Loucy (cell line): ENCODE data around the gene AQP12A.
"Not testable (repeated sequence)": the region's sequence is repeated elsewhere in the genome, so short reads cannot be mapped to it uniquely, and the experiment has no call there.

ENCODE experiments used
- H2AFZ ChIP-seq: fragments of 200-600 bp; sonication (generic); 2 replicates; pipeline ENCODE4 v1.6.0; 2016; ENCODE audit warnings: antibody characterized with exemption, mild to moderate bottlenecking, low read length, moderate library complexity
- H3F3A ChIP-seq: fragments of 200-600 bp; 2 replicates; pipeline ENCODE4 v1.6.0; 2016; ENCODE audit warnings: antibody characterized with exemption, low read depth, mild to moderate bottlenecking
- H3K27me3 ChIP-seq: fragments of 200-600 bp; sonication (generic); 2 replicates; pipeline ENCODE4 v1.6.1; 2014; ENCODE audit warnings: low read length, mild to moderate bottlenecking; ENCODE audit not compliant: insufficient read depth, poor library complexity, severe bottlenecking
- H3K36me3 ChIP-seq: fragments of 200-600 bp; sonication (generic); 2 replicates; pipeline ENCODE4 v1.6.1; 2016; ENCODE audit warnings: low read length; ENCODE audit not compliant: insufficient read depth
- H3K4me1 ChIP-seq: fragments of 200-600 bp; sonication (generic); 2 replicates; pipeline ENCODE4 v1.5.1; 2014; ENCODE audit warnings: low read length, mild to moderate bottlenecking; ENCODE audit not compliant: insufficient read depth, poor library complexity, severe bottlenecking
- H3K4me2 ChIP-seq: fragments of 200-600 bp; sonication (generic); 2 replicates; pipeline ENCODE4 v1.6.0; 2014; ENCODE audit warnings: antibody characterized with exemption, low read length, low read depth, mild to moderate bottlenecking; ENCODE audit not compliant: poor library complexity, severe bottlenecking
- H3K4me3 ChIP-seq: fragments of 200-600 bp; sonication (generic); 2 replicates; pipeline ENCODE4 v1.5.1; 2014; ENCODE audit warnings: low read length, mild to moderate bottlenecking, mixed read lengths; ENCODE audit not compliant: poor library complexity, severe bottlenecking
- H3K79me2 ChIP-seq: fragments of 200-600 bp; sonication (generic); 2 replicates; pipeline ENCODE4 v1.6.1; 2014; ENCODE audit warnings: low read length; ENCODE audit not compliant: insufficient read depth
- H3K9ac ChIP-seq: fragments of 200-600 bp; sonication (generic); 2 replicates; pipeline ENCODE4 v1.6.0; 2014; ENCODE audit warnings: mild to moderate bottlenecking, low read depth, low read length, moderate library complexity; ENCODE audit not compliant: poor library complexity, severe bottlenecking
- H3K9me2 ChIP-seq: fragments of 200-600 bp; sonication (generic); replicated peaks from 2 replicates; pipeline ENCODE4 v1.6.1; 2016; ENCODE audit warnings: low read depth, low read length, mixed read lengths
- H3K9me3 ChIP-seq: fragments of 200-600 bp; sonication (generic); 2 replicates; pipeline ENCODE4 v1.6.1; 2014; ENCODE audit warnings: mild to moderate bottlenecking, antibody characterized with exemption, low read length, low read depth; ENCODE audit not compliant: insufficient read depth
- H4K20me1 ChIP-seq: fragments of 200-600 bp; sonication (generic); 2 replicates; pipeline ENCODE4 v1.6.0; 2014; ENCODE audit warnings: antibody characterized with exemption, low read length, mild to moderate bottlenecking; ENCODE audit not compliant: insufficient read depth, poor library complexity, severe bottlenecking
- CTCF ChIP-seq: fragments of 200-600 bp; sonication (generic); conservative IDR thresholded peaks from 2 replicates; pipeline ENCODE4 v1.5.1; 2014; ENCODE audit warnings: mild to moderate bottlenecking, antibody characterized with exemption, low read length
- EZH2phosphoT487 ChIP-seq: fragments of 200-600 bp; IDR thresholded peaks from 2 replicates; pipeline ENCODE4 v1.6.1; 2018; ENCODE audit warnings: antibody characterized with exemption, mild to moderate bottlenecking, moderate library complexity, borderline replicate concordance

Gene AQP12A

GRCh38 chr2:240682431-240683224 lies 9.0 kb upstream of the AQP12A start, which contains the start of gene AQP12B:
TSS of gene AQP12B (minus strand) at chr2:240682885. CDS start at chr2:240682837, 48 bp downstream.
- H3K4me3 ChIP-seq, H4K20me1 ChIP-seq, H3K4me1 ChIP-seq, H3K9ac ChIP-seq, H3K27me3 ChIP-seq, H3K9me3 ChIP-seq, H3K4me2 ChIP-seq, H3K36me3 ChIP-seq, H3F3A ChIP-seq, H3K9me2 ChIP-seq, H2AFZ ChIP-seq, H3K79me2 ChIP-seq: not testable (repeated sequence)

DNA sequence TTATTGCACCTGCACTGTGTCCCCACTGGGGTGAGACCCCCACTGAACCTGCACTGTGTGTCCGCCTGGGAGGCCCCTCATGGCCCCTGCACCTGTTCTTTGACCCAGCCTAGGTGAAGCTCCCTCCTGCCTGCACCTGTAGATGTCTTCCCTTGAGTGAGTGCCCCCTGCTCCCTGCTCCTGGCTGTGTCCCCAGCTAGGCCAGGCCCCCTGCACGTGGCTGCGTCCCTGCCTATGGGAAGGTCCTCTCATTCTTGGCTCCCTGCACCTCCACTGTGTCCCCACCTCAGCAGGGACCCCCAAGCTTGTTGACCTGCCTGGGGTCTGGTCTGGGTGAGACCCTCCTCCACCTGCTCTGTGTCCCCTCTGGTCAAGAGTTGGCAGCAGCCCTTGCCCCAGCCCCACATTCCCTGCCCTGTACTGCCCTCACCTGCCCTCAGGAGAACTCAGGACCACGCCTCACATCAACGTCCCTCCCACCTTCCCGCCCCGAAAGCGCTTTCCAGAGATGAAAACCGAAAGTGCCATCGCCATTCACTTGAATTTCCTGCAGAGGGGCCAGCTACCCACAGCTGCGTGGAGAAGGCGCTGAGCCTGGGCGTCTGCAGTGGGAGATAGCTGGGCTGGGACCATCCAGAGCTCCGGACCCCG lies 8.2 kb upstream of the AQP12A start:
- not testable (repeated sequence) for H3K79me2 ChIP-seq, H2AFZ ChIP-seq, H3F3A ChIP-seq, H3K4me3 ChIP-seq, H4K20me1 ChIP-seq, H3K9ac ChIP-seq, H3K4me1 ChIP-seq, H3K9me2 ChIP-seq, H3K9me3 ChIP-seq, H3K36me3 ChIP-seq, H3K27me3 ChIP-seq, H3K4me2 ChIP-seq

GRCh38 chr2:240683980-240684728 lies 7.5 kb upstream of the AQP12A start:
- not testable (repeated sequence) for H3K27me3 ChIP-seq, H4K20me1 ChIP-seq, H3F3A ChIP-seq, H3K4me3 ChIP-seq, H3K9me3 ChIP-seq, H3K79me2 ChIP-seq, H3K4me1 ChIP-seq, H3K36me3 ChIP-seq, H3K9me2 ChIP-seq, H3K9ac ChIP-seq, H2AFZ ChIP-seq, H3K4me2 ChIP-seq

GRCh38 chr2:240685771-240686371 lies 5.8 kb upstream of the AQP12A start:
- H3K79me2 ChIP-seq: no peaks in the 10 kb centered on the region
- no peaks in the 10 kb centered on the region for H3F3A ChIP-seq
- TF ChIP-seq CTCF (no peak), EZH2phosphoT487 (no peak)
- no peaks in the 10 kb centered on the region for H3K4me1 ChIP-seq
- no peak overlapping the region for H2AFZ ChIP-seq
- H3K9ac ChIP-seq: no peak overlapping the region
- no peaks in the 10 kb centered on the region for H3K9me2 ChIP-seq
- H4K20me1 ChIP-seq: no peaks in the 10 kb centered on the region
- no peaks in the 10 kb centered on the region for H3K9me3 ChIP-seq
- H3K27me3 ChIP-seq: no peaks in the 10 kb centered on the region
- H3K4me3 ChIP-seq: no peak overlapping the region
- H3K4me2 ChIP-seq: no peak overlapping the region
- H3K36me3 ChIP-seq: no peaks in the 10 kb centered on the region
